GM18520 (cell line): ENCODE data around the gene CD151.
A peak's percentile ranks its signal among the peaks of the same experiment; 100 is the strongest.

Experiments
- ATAC-seq: cut with Tn5 transposase; IDR thresholded peaks from one replicate; pipeline ENCODE4 v1.9.1; 2021; ENCODE audit not compliant: unreplicated experiment

The CD151 gene

GRCh38 chr11:827897-828192, 4.9 kb upstream of the CD151 start, which contains the start of gene CRACR2B:
CRACR2B (plus strand) TSS chr11:827919; CDS start chr11:828608, 689 bp downstream.
- ATAC-seq, result no peak

GRCh38 chr11:828506-829175, 4.1 kb upstream of the CD151 start:
- no peak for ATAC-seq

- ATAC-seq, result no peak
Observed at GRCh38 chr11:829176-829846, 3.4 kb upstream of the CD151 start.

GRCh38 chr11:829847-830294, 2.9 kb upstream of the CD151 start:
- ATAC-seq, result no peak

- ATAC-seq, result no peak
Observed at GRCh38 chr11:830295-831117, 2.2 kb upstream of the CD151 start.

GRCh38 chr11:831118-831864, 1.5 kb upstream of the CD151 start:
- ATAC-seq, result no peak

GRCh38 chr11:831961-832528, 707 bp upstream of the CD151 start:
- ATAC-seq, result peak; percentile 1

- peak; percentile 18 for ATAC-seq
Observed at GRCh38 chr11:833114-833791, 501 bp downstream of the CD151 start.

GRCh38 chr11:833849-834311, 1.1 kb downstream of the CD151 start:
- no peak for ATAC-seq

GRCh38 chr11:834371-835316, 1.9 kb downstream of the CD151 start:
- no peak for ATAC-seq

GRCh38 chr11:836274-836673, 3.5 kb downstream of the CD151 start:
- ATAC-seq, result no peak

- ATAC-seq, result no peak
Observed at GRCh38 chr11:836700-837099, 3.9 kb downstream of the CD151 start.

- ATAC-seq, result no peak
Observed at GRCh38 chr11:837189-837989, 4.6 kb downstream of the CD151 start.

GRCh38 chr11:837990-838307, 5.2 kb downstream of the CD151 start:
- ATAC-seq, result no peak

- ATAC-seq, result no peak
Observed at GRCh38 chr11:838441-839279, 5.9 kb downstream of the CD151 start.

GRCh38 chr11:839280-839623, 6.5 kb downstream of the CD151 start:
- no peak for ATAC-seq

- ATAC-seq, result no peak
Observed at GRCh38 chr11:839875-840617, 7.3 kb downstream of the CD151 start.
